ENCODE results near the gene ROR1.
"Not testable (repeated sequence)": the region's sequence is repeated elsewhere in the genome, so short reads cannot be mapped to it uniquely, and the experiment has no call there.

The ROR1 gene

DNA sequence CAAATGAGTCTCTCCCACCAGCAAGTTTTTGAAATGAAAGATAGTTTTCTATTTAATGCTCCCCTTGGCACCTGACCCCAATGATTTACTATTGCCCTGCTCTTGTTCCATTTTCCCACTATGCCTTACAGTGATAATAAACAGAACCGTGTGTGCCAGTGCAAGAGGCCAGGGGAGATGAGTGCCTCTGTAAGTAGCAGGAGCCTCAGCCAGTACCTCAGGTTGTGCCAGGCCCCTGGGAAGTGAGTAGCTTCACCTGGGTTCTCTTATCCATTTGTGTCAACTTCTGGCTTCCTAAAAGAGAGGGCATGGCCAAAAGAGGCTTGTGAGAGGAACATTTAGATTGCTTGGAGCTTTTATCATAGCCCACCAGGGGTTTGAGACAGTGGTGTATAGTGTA lies 3.4 kb upstream of the ROR1 start:
- DNase-seq = no peak

DNA sequence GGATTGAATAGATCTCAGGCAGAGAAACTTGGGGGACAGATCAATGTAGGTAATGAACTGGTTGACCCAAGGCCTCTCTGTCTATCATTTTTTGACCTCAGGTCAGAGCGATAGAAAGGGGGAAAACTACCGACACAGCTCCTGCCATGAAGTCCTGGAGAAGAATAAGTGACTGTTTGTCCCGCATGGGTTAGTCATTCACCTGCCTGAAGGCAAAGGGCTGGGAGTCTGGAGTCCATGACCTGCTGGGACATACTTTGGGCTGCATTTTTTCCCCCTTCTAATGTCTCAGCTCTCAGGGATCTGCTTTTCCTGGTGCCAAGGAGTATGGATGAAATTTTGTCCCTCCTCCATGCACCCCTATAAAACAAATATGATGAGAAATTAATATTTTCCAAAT lies 1.6 kb upstream of the ROR1 start:
- DNase-seq = no peak

DNA sequence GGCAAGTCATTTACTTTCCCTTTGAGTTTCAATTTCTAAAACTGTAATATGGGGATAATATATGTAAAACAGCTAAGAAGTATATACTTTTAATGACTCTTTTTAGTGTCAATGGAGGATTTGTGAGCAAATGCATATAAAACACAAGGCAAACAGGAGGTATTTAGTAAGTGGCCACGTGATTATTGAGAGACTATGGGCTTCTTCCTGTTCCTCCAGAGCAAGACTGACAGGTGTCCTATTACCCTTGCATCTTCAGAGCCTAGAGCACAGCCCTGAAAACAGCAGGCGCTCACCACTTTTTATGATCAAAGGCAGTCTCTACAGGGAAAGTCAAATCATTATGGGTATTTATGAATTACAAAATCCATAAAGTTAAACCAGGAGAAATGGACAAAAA lies 941 bp upstream of the ROR1 start:
- peak; percentile 28 for DNase-seq

- DNase-seq = no peak
These were observed 362 bp upstream of the ROR1 start for GRCh38 chr1:63773496-63773814.

DNA sequence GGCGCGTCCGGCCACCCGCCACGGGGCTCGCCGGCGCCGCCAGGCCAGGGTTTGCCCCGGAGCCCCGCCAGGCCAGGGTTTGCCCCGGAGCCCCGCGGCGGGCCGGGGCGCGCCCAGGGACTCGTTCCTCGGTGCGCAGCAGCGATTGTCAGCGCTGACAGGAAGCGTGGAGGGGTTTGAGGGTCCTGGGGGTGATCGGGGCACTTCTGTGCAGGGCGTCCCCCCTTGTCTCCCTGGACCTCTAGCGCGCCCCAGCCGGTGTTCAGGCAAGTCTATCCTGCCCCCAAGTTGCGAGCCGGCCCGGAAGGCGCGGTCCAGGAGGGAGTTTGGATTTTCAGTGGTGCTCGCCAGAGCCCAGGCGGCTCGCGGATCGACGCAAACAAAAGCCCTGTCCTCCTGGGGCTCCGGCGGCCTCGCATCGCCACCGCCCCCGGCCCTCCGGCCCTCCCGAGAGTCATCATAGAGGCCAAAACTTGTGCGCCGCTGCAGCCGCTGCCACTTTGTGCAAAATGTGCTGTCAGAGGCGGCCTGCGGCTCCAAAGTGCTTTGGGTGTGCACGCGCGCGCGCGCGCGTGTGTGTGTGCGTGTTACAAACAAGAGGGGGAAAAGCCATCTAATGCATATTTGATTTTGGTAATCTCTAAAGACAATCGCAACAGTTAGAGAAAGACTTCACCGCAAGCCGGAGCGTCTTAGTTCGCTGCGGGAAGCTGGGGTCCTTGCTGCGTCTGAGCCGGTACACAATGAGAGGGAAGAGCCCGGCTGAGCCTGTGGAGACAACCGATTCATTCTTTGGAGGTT lies 1.0 kb downstream of the ROR1 start:
- peak; percentile 73 for DNase-seq

- DNase-seq = peak; percentile 86
These were observed 1.8 kb downstream of the ROR1 start for GRCh38 chr1:63775418-63776127.

GRCh38 chr1:63777286-63777685 lies 3.5 kb downstream of the ROR1 start:
- no peak for DNase-seq

DNA sequence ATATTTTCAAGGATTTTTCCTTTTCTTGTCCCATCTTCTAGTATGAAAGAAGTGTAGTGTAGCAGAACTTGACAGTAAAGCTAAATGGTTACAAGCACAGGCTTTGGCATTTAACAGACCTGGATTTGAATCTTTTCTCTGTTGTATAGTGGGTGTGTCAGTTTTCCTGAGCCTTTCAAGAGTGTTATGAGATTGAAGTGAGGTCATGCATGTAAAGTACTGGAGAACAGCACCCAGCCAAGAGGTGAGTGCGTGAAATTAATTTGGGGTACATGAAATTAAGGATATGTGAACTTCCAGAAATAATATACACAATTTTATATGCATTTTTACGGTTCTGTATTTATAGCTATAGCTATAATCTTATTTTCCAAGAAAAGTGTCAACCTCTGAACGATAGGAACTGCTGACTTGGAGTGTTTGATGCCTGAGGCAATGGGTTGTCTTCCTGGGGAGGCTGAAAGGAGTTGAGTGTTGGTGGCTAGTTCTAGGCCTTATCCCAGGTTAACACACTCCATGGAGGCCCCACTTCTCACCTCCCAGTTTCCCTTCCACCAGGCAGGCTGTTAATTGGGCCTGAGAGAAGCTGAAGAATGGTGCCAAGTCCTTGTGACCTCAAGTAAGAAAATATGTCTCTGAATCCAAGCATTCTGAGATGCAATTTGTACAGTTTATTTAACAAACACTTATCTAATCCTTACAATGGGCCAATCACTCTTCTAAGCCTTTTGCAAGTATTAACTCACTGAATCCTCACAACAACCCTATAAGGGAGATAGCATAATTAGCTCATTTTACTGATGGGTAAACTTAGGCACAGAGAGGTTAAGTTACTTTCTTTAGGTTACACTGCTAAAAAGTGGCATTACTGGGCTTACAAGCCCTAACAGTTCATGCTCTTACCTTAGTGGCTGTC lies 4.4 kb downstream of the ROR1 start:
- no peak for DNase-seq

DNA sequence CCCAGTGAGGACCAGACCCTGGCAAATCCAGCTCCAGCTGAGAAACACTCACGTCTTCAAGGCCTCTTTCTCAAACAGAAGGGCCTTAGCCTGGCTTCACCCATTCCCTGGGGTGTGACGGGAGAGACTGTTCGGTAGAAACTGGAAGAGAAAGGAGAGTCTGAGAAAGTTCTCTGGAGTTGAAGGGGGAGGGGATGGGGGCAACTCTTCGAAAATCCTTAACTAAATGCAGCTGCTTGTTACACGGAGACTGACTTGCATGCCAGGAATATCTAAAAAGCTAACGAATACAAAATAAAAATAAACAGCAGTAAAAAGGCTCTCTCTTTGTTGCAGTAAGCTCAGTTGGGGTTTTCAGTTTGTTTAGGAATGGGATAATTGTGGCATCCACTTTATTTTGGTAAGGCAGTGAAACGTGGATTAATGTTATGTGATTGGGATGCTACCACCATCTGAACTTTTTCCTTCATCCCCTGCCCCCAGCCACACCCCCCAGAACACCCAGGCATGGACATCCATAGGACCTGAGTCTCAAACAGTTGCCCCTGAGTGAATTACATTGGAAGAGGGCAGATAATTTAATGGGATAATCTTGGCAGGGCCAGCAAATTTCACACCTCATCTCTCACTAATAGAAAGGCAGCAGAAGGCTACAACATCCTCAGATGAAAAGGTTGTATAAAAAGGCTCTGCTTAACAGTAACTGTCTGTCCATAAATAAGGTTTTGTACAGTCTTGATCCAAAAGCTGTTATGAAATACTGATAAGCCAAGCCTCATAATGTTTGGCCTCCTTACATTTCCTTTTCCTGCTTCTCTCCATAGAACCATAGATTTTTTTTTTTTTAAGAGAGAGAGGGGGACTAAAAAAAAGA lies 5.8 kb downstream of the ROR1 start:
- no peak for DNase-seq

DNA sequence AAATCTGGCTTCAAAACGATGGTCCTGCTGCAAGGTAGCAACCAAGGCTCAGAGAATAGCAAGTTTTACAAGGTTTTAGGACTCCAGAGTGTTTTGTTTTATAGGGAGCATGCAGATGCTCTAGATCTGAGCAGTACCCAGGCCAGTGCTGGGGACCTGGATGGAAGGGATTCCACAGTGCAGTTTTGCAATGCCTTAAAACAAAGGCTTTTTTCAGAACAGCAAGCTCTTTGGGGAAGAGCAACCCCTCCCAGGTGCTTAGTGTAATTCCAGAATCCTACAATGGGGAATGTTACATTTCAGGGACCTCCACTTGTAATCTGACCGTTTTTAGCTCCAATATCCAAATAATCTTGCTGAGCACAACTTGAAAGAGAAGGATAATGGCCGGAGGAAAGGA lies 6.7 kb downstream of the ROR1 start:
- no peak for DNase-seq

GRCh38 chr1:63782982-63783381 lies 9.2 kb downstream of the ROR1 start:
- no peak for DNase-seq

DNA sequence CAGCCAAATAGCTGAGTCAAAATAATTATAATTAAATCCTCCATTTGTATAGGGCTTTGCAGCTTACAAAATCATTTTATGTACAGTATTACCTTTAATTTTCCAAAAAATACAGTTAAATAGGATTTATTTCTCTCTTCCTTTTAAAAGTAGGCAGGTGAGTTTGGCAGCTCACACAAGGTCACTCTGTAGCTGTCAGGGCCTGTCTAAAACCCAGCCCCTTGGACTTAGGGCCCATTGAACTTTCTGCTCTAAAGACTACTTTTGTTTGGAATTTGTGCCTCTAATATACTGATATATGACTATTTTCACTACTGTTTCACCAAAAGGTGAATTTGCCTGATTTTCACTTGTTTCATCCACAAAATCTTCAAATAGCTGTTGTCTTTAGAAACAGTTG lies 10.3 kb downstream of the ROR1 start:
- no peak for DNase-seq

GRCh38 chr1:63784489-63785390 lies 10.9 kb downstream of the ROR1 start:
- DNase-seq = no peak

- DNase-seq = not testable (repeated sequence)
These were observed 13.5 kb downstream of the ROR1 start for GRCh38 chr1:63787270-63787669.

DNA sequence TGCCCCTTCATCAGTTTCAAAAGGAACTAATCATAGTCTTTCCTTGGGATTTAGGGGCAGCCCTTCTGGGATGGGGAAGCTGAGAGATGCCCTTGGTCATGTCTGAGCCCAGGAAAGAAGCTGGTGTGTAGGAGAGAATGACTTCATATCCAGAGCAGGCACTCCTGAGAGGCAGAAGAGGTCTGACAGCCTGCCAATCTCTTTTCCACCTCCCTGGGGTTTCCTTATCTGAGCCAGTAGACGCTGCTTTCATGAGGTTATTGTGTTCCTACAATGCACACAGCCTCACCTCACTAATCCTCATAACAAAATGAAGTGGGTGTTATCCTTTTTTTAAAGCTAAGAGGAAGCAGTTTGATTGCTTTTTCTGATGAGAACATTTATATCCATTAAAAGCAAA lies 14.1 kb downstream of the ROR1 start:
- DNase-seq = no peak

- DNase-seq = no peak
These were observed 16.2 kb downstream of the ROR1 start for GRCh38 chr1:63789856-63790605.

- no peak for DNase-seq
These were observed 17.2 kb downstream of the ROR1 start for GRCh38 chr1:63790989-63791388.

DNA sequence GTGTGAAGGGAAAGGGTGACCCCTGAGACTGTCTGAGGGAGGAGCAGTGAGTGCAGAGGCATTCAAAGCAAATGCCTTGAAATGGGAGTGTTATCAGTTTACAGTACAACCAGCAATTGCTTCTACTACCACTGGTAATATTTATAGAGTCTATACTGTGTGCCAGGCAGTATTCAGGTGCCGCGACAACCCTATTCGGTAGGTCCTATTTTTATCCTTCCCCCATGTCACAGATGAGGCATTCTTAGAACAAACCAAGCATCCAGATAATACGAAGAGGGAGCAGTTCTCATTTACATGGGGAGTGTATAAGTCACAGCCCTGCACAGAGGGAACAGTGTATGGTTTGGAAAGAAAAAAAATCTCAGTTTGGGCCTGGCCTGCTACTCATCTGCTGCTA lies 18.3 kb downstream of the ROR1 start:
- DNase-seq = no peak

DNA sequence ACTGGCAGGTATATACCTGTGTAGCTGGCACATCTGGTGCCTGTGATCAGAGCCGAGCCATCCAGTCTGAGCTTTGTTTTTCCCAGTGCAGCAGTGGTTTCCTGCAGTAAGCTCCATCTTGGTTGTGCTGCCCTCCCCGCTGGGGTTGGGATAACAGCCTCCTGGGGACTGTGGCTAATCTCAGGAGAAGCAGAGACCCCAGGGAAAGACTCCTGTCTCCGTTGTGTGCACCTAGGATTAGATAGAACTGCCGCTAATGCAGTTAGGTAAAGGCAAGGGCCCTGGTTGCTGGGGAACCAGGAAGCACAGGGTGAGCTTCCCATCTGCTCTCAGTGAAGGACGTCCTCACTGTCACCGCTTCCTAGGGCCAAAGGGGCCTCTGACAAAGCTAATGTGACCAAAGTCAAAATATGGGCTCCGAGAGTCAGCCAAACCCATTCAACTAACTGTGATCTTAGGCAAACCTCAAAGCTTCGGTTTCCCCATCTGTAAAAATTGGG lies 20.0 kb downstream of the ROR1 start:
- DNase-seq = no peak

- DNase-seq = no peak
These were observed 20.5 kb downstream of the ROR1 start for GRCh38 chr1:63794354-63794753.

Data from RPMI8226 (cell line).